HepG2 (cell line): ENCODE data around the gene ZBTB7B. TPM values are rescaled to one million over a fixed set of nuclear protein-coding genes. Genes with fewer than 3 reads are reported as not detected.

Source experiments
- CHD4 ChIP-seq: fragments of 200-600 bp; sonication (generic); IDR thresholded peaks from 2 replicates; pipeline ENCODE4 v1.7.0; 2017; ENCODE audit warnings: mild to moderate bottlenecking, low read length, borderline replicate concordance
- MAX ChIP-seq: IDR thresholded peaks from 2 replicates; pipeline ENCODE4 v1.6.1; 2012; ENCODE audit warnings: inconsistent platforms
- NAIF1 ChIP-seq: sonication (generic); formaldehyde crosslinking; IDR thresholded peaks from 2 replicates; pipeline ENCODE4 v1.5.0; 2020; ENCODE audit warnings: mild to moderate bottlenecking, missing genetic modification reagents, borderline replicate concordance
- NFKB2 ChIP-seq: sonication (generic); formaldehyde crosslinking; IDR thresholded peaks from 2 replicates; pipeline ENCODE4 v1.4.0; 2020; ENCODE audit warnings: missing genetic modification reagents, borderline replicate concordance
- PCBP1 ChIP-seq: fragments of 200-400 bp; formaldehyde crosslinking; IDR thresholded peaks from 2 replicates; pipeline ENCODE4 v1.6.1; 2017; ENCODE audit warnings: mild to moderate bottlenecking, low read depth, low read length, borderline replicate concordance
- POLR2G ChIP-seq: fragments of 200-400 bp; formaldehyde crosslinking; IDR thresholded peaks from 2 replicates; pipeline ENCODE4 v1.6.1; 2018; ENCODE audit warnings: mild to moderate bottlenecking, low read depth, low read length, moderate library complexity
- SP1 ChIP-seq, 2 experiments: fragments of 450-650 bp in 1 of 2; sonication (generic) in 1 of 2; formaldehyde crosslinking in 1 of 2; IDR thresholded peaks; 2 replicates each; pipeline versions ENCODE4 v1.4.0 to v1.6.1; 2016 to 2020; ENCODE audit warnings: missing genetic modification reagents in 1 of 2
- ZEB1 ChIP-seq: IDR thresholded peaks from 2 replicates; pipeline ENCODE4 v1.6.1; 2012; ENCODE audit warnings: mild to moderate bottlenecking, low read depth, inconsistent platforms; ENCODE audit not compliant: insufficient replicate concordance
- ZNF430 ChIP-seq: sonication (generic); formaldehyde crosslinking; IDR thresholded peaks from 2 replicates; pipeline ENCODE4 v1.9.0; 2021; ENCODE audit warnings: mild to moderate bottlenecking, missing genetic modification reagents
- ZNF607 ChIP-seq: sonication (generic); formaldehyde crosslinking; IDR thresholded peaks from 2 replicates; pipeline ENCODE4 v1.5.1; 2020; ENCODE audit warnings: missing genetic modification reagents, mild to moderate bottlenecking, borderline replicate concordance
- ZNF713 ChIP-seq: sonication (generic); formaldehyde crosslinking; IDR thresholded peaks from 2 replicates; pipeline ENCODE4 v1.4.0; 2020; ENCODE audit warnings: mild to moderate bottlenecking, missing genetic modification reagents
- ZZZ3 ChIP-seq: sonication (generic); formaldehyde crosslinking; IDR thresholded peaks from 2 replicates; pipeline ENCODE4 v1.4.0; 2020; ENCODE audit warnings: missing genetic modification reagents, mild to moderate bottlenecking, borderline replicate concordance
- polyA plus RNA-seq, 8 experiments: library from polyadenylated mRNA; depleted of rRNA in 3 of 8; stranded (reverse) in 7 of 8; unstranded in 1 of 8; fragments of >200 nt; fragmentation: Illumina TruSeq in 4 of 8; extraction: Trizol in 4 of 8; gene quantifications; 2 replicates each; pipeline versions ENCODE4 v1.2.1 to v1.2.3, GENCODE V29; 2011 to 2016; ENCODE audit warnings: low read depth in 4 of 8, missing spikeins in 1 of 8, mixed read lengths in 1 of 8; ENCODE audit not compliant: insufficient read depth in 1 of 8
- total RNA-seq, 5 experiments: library from RNA; depleted of rRNA; stranded (reverse); fragments of >200 nt; fragmentation: Illumina TruSeq; extraction: Trizol; gene quantifications; 2 replicates each; pipeline ENCODE4 v1.2.3, GENCODE V29; 2016; ENCODE audit warnings: low read depth in 1 of 5
- TF ChIP-seq, protein P1 (sequence below), 2 experiments: sonication (generic) in 1 of 2; formaldehyde crosslinking in 1 of 2; IDR thresholded peaks; 2 replicates each; pipeline versions ENCODE4 v1.4.0 to v1.6.1; 2016 to 2020; ENCODE audit warnings: borderline replicate concordance in 1 of 2, low read depth in 1 of 2, mild to moderate bottlenecking in 1 of 2, missing genetic modification reagents in 1 of 2
- TF ChIP-seq, protein P2 (sequence below): sonication (generic); formaldehyde crosslinking; IDR thresholded peaks from 2 replicates; pipeline ENCODE4 v1.9.0; 2021; ENCODE audit warnings: missing genetic modification reagents, borderline replicate concordance
- TF ChIP-seq, protein P3 (sequence below): sonication (generic); formaldehyde crosslinking; IDR thresholded peaks from 2 replicates; pipeline ENCODE4 v1.9.0; 2022; ENCODE audit warnings: missing genetic modification reagents, mild to moderate bottlenecking, borderline replicate concordance
- TF ChIP-seq, protein P4 (sequence below): sonication (generic); formaldehyde crosslinking; IDR thresholded peaks from 2 replicates; pipeline ENCODE4 v1.4.0; 2020; ENCODE audit warnings: missing genetic modification reagents, low read depth, mild to moderate bottlenecking, borderline replicate concordance

The ZBTB7B gene
- total and polyA plus RNA-seq, 2 of the 13 experiments (the other 11 are each of a cell fraction or from before 2014, with no cell fraction given): 15.5 to 17.5 TPM

DNA sequence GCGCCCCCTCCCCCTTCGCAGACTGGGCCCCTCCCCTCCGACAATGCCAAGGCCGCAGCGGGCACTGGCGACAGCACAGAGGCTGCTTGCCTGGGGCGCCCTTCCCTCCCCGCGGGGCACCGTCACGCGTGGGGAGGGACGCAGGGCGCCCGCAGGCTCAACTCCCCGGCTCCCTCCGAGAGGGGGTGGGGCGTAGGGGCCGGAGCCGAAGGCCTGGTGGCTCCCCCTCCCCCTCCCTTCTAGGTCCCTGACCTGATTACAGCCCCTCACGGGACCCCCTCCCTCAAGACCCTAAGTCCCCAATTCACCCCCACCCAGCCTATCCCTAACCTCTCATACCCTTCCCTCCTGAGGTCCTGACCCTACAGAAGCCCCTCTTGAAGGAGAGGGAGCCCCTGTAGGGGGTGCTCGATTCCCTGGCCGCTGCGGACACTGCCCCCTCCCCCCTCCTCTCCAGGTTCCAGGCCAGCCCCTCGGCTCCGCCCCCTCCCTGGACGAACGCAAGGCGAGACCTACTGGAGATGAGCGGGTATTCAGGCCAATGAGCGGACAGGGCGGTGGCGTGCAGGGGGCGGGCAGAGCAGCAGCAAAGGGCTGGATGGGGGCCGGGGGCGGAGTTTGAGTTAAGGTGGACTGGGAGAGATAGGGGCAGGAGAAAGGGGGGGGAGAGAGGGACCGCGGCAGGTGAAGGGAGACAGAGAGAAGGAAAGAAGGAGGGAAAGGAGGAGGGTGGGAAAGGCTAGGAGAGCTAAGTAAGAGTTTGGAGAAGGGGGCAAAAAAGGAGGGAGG, 733 bp upstream of the ZBTB7B start (continued):
- TF ChIP-seq, protein P1, sequence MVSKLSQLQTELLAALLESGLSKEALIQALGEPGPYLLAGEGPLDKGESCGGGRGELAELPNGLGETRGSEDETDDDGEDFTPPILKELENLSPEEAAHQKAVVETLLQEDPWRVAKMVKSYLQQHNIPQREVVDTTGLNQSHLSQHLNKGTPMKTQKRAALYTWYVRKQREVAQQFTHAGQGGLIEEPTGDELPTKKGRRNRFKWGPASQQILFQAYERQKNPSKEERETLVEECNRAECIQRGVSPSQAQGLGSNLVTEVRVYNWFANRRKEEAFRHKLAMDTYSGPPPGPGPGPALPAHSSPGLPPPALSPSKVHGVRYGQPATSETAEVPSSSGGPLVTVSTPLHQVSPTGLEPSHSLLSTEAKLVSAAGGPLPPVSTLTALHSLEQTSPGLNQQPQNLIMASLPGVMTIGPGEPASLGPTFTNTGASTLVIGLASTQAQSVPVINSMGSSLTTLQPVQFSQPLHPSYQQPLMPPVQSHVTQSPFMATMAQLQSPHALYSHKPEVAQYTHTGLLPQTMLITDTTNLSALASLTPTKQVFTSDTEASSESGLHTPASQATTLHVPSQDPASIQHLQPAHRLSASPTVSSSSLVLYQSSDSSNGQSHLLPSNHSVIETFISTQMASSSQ (IDR thresholded peaks at IDR 0.05; ENCODE audit: low read depth): peak; percentile 19; the same call in 1 of the 2 replicates
- TF ChIP-seq, protein P1 (CRISPR knock-in tag; IDR thresholded peaks at IDR 0.05; ENCODE audit: borderline replicate concordance): no peak
- 0 out of 2 replicates have a peak, but pooled peaks have one; percentile 41 for TF ChIP-seq PCBP1
- TF ChIP-seq, protein P2, sequence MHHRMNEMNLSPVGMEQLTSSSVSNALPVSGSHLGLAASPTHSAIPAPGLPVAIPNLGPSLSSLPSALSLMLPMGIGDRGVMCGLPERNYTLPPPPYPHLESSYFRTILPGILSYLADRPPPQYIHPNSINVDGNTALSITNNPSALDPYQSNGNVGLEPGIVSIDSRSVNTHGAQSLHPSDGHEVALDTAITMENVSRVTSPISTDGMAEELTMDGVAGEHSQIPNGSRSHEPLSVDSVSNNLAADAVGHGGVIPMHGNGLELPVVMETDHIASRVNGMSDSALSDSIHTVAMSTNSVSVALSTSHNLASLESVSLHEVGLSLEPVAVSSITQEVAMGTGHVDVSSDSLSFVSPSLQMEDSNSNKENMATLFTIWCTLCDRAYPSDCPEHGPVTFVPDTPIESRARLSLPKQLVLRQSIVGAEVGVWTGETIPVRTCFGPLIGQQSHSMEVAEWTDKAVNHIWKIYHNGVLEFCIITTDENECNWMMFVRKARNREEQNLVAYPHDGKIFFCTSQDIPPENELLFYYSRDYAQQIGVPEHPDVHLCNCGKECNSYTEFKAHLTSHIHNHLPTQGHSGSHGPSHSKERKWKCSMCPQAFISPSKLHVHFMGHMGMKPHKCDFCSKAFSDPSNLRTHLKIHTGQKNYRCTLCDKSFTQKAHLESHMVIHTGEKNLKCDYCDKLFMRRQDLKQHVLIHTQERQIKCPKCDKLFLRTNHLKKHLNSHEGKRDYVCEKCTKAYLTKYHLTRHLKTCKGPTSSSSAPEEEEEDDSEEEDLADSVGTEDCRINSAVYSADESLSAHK: no peak
- TF ChIP-seq CHD4: 0 out of 2 replicates have a peak, but pooled peaks have one; percentile 36
- TF ChIP-seq ZNF430: peak; percentile 6; the same call in 1 of the 2 replicates
- TF ChIP-seq ZNF607 (CRISPR knock-in tag): 0 out of 2 replicates have a peak, but pooled peaks have one; percentile 16
- no peak for TF ChIP-seq ZZZ3
- no peak for TF ChIP-seq ZNF713 (CRISPR knock-in tag)
- TF ChIP-seq NFKB2 (CRISPR knock-in tag): peak; percentile 64; the same call in 1 of the 2 replicates
- TF ChIP-seq, protein P3, sequence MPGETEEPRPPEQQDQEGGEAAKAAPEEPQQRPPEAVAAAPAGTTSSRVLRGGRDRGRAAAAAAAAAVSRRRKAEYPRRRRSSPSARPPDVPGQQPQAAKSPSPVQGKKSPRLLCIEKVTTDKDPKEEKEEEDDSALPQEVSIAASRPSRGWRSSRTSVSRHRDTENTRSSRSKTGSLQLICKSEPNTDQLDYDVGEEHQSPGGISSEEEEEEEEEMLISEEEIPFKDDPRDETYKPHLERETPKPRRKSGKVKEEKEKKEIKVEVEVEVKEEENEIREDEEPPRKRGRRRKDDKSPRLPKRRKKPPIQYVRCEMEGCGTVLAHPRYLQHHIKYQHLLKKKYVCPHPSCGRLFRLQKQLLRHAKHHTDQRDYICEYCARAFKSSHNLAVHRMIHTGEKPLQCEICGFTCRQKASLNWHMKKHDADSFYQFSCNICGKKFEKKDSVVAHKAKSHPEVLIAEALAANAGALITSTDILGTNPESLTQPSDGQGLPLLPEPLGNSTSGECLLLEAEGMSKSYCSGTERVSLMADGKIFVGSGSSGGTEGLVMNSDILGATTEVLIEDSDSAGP (CRISPR knock-in tag): no peak
- peak; percentile 5; the same call in 1 of the 2 replicates for TF ChIP-seq POLR2G
- TF ChIP-seq ZEB1: peak; percentile 52
- TF ChIP-seq, protein P4, sequence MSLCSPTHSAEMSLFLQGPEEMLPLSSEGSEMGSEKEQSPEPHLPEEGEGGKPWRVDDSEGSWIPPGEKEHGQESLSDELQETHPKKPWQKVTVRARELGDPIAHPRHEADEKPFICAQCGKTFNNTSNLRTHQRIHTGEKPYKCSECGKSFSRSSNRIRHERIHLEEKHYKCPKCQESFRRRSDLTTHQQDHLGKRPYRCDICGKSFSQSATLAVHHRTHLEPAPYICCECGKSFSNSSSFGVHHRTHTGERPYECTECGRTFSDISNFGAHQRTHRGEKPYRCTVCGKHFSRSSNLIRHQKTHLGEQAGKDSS (CRISPR knock-in tag): 0 out of 2 replicates have a peak, but pooled peaks have one; percentile 14
- TF ChIP-seq NAIF1 (CRISPR knock-in tag): no peak
- TF ChIP-seq SP1 (IDR thresholded peaks at IDR 0.05): no peak; the same call in 1 of the 2 replicates
- peak; percentile 87 for TF ChIP-seq SP1 (CRISPR knock-in tag; IDR thresholded peaks at IDR 0.05)
- TF ChIP-seq MAX: peak; percentile 27; the same call in 1 of the 2 replicates
